ENCODE data around the gene EPAS1. TPM values are rescaled to one million over a fixed set of nuclear protein-coding genes. Genes with fewer than 3 reads are reported as not detected.

Gene EPAS1
- total and polyA plus RNA-seq, 2 of the 13 experiments (the other 11 are each of a cell fraction or from before 2014, with no cell fraction given) = 47.1 to 182 TPM

DNA sequence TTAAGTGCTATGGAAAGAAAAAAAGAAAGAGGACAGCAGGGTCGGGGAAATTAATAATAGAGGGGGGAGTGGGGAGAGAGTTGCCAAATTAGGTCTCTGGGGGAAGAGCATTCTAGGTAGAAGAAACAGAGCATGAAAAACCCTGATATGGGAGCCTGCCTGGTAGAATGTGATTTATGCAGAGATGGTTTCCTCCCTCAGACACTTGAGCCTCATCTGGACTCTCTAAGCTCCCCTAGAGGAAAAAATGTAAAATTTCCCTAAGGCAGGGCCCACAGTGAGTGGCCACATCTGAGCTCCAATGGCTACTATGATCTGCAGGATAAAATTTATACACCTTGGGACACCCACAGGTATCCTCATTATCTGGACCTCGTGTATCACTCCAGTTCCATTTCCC, 20.6 kb upstream of the EPAS1 start:
- FAIRE-seq (no peak), ATAC-seq (peak; percentile 67), DNase-seq (ENCODE audit: low spot score) (no peak)
- no peak overlapping the region for H3K27ac ChIP-seq (ENCODE audit: extremely low read length, insufficient read depth, low read length)
- H3K4me3 ChIP-seq (replicated peaks in 1 of 3; ENCODE audit: insufficient read depth in 1 of 3, low read depth in 2 of 3, low read length in 3 of 3) = no peak overlapping the region
- no peak overlapping the region for H3K4me2 ChIP-seq (ENCODE audit: low read depth, low read length)
- intact Hi-C loops (cut with micrococcal nuclease; ENCODE audit: unreplicated experiment) (no loop called here), in situ Hi-C loops (cut with HindIII; ENCODE audit: extremely low pct_ligation_motif_present, low pct_unique_long_range_greater_than_20kb) (no loop called here)
- H3K9me3 ChIP-seq (ENCODE audit: low read length) = no peaks in the 10 kb centered on the region
- no peak overlapping the region for H2AFZ ChIP-seq (ENCODE audit: low read length)
- BruUV-seq (replicated peaks) = no TSS peak
- TF ChIP-seq TEAD3 (CRISPR knock-in tag; optimal IDR thresholded peaks at IDR 0.05; ENCODE audit: borderline replicate concordance) (peak; percentile 96), HNRNPK (IDR thresholded peaks at IDR 0.05; ENCODE audit: low read depth, low read length, poor library complexity, severe bottlenecking) (peak; percentile 46), STAG1 (CRISPR knock-in tag; IDR thresholded peaks at IDR 0.05) (peak; percentile 23; the same call in 1 of the 2 replicates), ZFY (CRISPR knock-in tag; IDR thresholded peaks at IDR 0.05) (no peak), ZNF75D (CRISPR knock-in tag; IDR thresholded peaks at IDR 0.05; ENCODE audit: borderline replicate concordance) (no peak)
- TF ChIP-seq, protein P1, sequence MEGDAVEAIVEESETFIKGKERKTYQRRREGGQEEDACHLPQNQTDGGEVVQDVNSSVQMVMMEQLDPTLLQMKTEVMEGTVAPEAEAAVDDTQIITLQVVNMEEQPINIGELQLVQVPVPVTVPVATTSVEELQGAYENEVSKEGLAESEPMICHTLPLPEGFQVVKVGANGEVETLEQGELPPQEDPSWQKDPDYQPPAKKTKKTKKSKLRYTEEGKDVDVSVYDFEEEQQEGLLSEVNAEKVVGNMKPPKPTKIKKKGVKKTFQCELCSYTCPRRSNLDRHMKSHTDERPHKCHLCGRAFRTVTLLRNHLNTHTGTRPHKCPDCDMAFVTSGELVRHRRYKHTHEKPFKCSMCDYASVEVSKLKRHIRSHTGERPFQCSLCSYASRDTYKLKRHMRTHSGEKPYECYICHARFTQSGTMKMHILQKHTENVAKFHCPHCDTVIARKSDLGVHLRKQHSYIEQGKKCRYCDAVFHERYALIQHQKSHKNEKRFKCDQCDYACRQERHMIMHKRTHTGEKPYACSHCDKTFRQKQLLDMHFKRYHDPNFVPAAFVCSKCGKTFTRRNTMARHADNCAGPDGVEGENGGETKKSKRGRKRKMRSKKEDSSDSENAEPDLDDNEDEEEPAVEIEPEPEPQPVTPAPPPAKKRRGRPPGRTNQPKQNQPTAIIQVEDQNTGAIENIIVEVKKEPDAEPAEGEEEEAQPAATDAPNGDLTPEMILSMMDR (CRISPR knock-in tag; IDR thresholded peaks at IDR 0.05) = 0 out of 2 replicates have a peak, but pooled peaks have one; percentile 14
- no peaks in the 10 kb centered on the region for H4K20me1 ChIP-seq (ENCODE audit: insufficient read depth, low read length)
- H3K79me2 ChIP-seq (ENCODE audit: insufficient read depth, low read length) = no peaks in the 10 kb centered on the region
- H3K27me3 ChIP-seq (ENCODE audit: control insufficient read depth in 1 of 2, insufficient read depth in 2 of 2, low read length in 2 of 2) = peaks cover 0 to 12% of the 10 kb centered on the region in 2 experiments; a peak in 3 of 5 replicates
- POLR2A ChIA-PET = interaction anchor here (1.4 to 2.0 kb wide), 3 partner anchors 20 to 274 kb away, joined by 3 to 6 read pairs (median 4); partner anchors contain the start of gene EPAS1
- CTCF ChIA-PET (ENCODE audit: low intra/inter-chr PET ratio, low total read pairs) = no interaction called here
- no peak overlapping the region for H3K9ac ChIP-seq (ENCODE audit: insufficient read depth, low read depth, low read length)
- no peaks in the 10 kb centered on the region for H3K36me3 ChIP-seq (replicated peaks in 1 of 2; ENCODE audit: control insufficient read depth in 1 of 2, insufficient read depth in 2 of 2, low read length in 2 of 2)
- 12% methylated on average over 2 of the region's 2 CpGs for WGBS (ENCODE audit: low lambda C conversion rate)
- peaks cover 40% of the 10 kb centered on the region for H3K4me1 ChIP-seq (ENCODE audit: insufficient read depth, low read length)
